ENCODE measurements around the gene GALNT14.

- TF ChIP-seq BMI1 (IDR thresholded peaks at IDR 0.05; ENCODE audit: low read length) = no peak
- no peak for TF ChIP-seq GABPA (tag; conservative IDR thresholded peaks at IDR 0.05; ENCODE audit: low read depth)
These were observed 207.5 kb downstream of the GALNT14 start for GRCh38 chr2:30930716-30931115.
